H1 (cell line): ENCODE measurements around the gene GUCY1B1. TPM values are rescaled to one million over a fixed set of nuclear protein-coding genes. Genes with fewer than 3 reads are reported as not detected.

ENCODE experiments used
- CTCF ChIA-PET: fragments of 300-600 bp; sonication (Branson Sonifier 250); formaldehyde crosslinking; loops from one replicate; lab custom pipeline; 2021; ENCODE audit not compliant: partially characterized antibody; lab: Charles Lee
- POLR2A ChIA-PET: fragments of 300-600 bp; sonication (Branson Sonifier 250); formaldehyde crosslinking; loops from one replicate; lab custom pipeline; 2021; ENCODE audit warnings: inconsistent platforms; ENCODE audit not compliant: partially characterized antibody; lab: Charles Lee
- DNase-seq, 2 experiments: peaks; one replicate each; pipeline versions ENCODE4 v3.0.0 to v3.0.0-alpha.2; 2010 to 2022; ENCODE audit warnings: low spot score in 2 of 2, low read depth in 1 of 2, mixed read lengths in 1 of 2
- FAIRE-seq: peaks from 2 replicates; lab custom pipeline; 2011; peaks lifted over from hg19 to GRCh38; lab: Jason Lieb, UNC
- H2AFZ ChIP-seq: 2 replicates; pipeline ENCODE4 v1.8.1; 2012; ENCODE audit warnings: low read length, inconsistent platforms
- H2AK5ac ChIP-seq: 2 replicates; pipeline ENCODE4 v1.6.1; 2013; ENCODE audit warnings: low read depth, low read length
- H2BK120ac ChIP-seq: replicated peaks from 2 replicates; pipeline ENCODE3; 2013; ENCODE audit warnings: low read depth, low read length, inconsistent platforms
- H2BK12ac ChIP-seq: 2 replicates; pipeline ENCODE4 v1.6.1; 2013; ENCODE audit warnings: low read depth, low read length
- H2BK15ac ChIP-seq: 2 replicates; pipeline ENCODE4 v1.6.1; 2013; ENCODE audit warnings: low read length
- H2BK20ac ChIP-seq: 2 replicates; pipeline ENCODE4 v1.6.1; 2013; ENCODE audit warnings: low read length
- H2BK5ac ChIP-seq: 2 replicates; pipeline ENCODE4 v1.6.1; 2013; ENCODE audit warnings: low read depth, low read length
- H3K14ac ChIP-seq: 2 replicates; pipeline ENCODE4 v1.6.1; 2013; ENCODE audit warnings: inconsistent platforms; ENCODE audit not compliant: insufficient read length
- H3K18ac ChIP-seq: 2 replicates; pipeline ENCODE4 v1.6.1; 2013; ENCODE audit warnings: low read length; ENCODE audit errors: extremely low read depth
- H3K23ac ChIP-seq: 2 replicates; pipeline ENCODE4 v1.6.1; 2013; ENCODE audit warnings: inconsistent platforms; ENCODE audit not compliant: insufficient read length
- H3K23me2 ChIP-seq: 2 replicates; pipeline ENCODE4 v1.6.1; 2013; ENCODE audit warnings: low read depth, low read length
- H3K27ac ChIP-seq: 2 replicates; pipeline ENCODE4 v1.6.1; 2011; ENCODE audit warnings: low read depth, low read length, inconsistent platforms
- H3K27me3 ChIP-seq, 4 experiments: replicated peaks in 1 of 4; 1 replicate in 1 of 4; 2 replicates in 3 of 4; pipeline versions ENCODE4 v1.6.1 to v1.8.1; 2011 to 2013; ENCODE audit warnings: low read length in 3 of 4, mild to moderate bottlenecking in 3 of 4, inconsistent platforms in 2 of 4, mixed read lengths in 2 of 4, moderate library complexity in 1 of 4; ENCODE audit not compliant: control insufficient read depth in 3 of 4, insufficient read depth in 3 of 4; ENCODE audit errors: extremely low read depth in 1 of 4
- H3K36me3 ChIP-seq, 4 experiments: 2 replicates each; pipeline versions ENCODE4 v1.6.1 to v1.8.1; 2011 to 2013; ENCODE audit warnings: mild to moderate bottlenecking in 4 of 4, low read length in 3 of 4, moderate library complexity in 2 of 4, control low read depth in 1 of 4, inconsistent platforms in 1 of 4; ENCODE audit not compliant: insufficient read depth in 4 of 4, control insufficient read depth in 2 of 4
- H3K4ac ChIP-seq: replicated peaks from 2 replicates; pipeline ENCODE3; 2013; ENCODE audit warnings: low read length, low read depth, mixed read lengths, inconsistent platforms; ENCODE audit not compliant: insufficient read length
- H3K4me1 ChIP-seq, 4 experiments: replicated peaks in 1 of 4; 1 replicate in 1 of 4; 2 replicates in 3 of 4; pipeline versions ENCODE4 v1.6.1 to v1.8.1; 2011 to 2013; ENCODE audit warnings: low read length in 3 of 4, inconsistent platforms in 2 of 4, mixed read lengths in 1 of 4; ENCODE audit not compliant: insufficient read depth in 4 of 4, control insufficient read depth in 3 of 4
- H3K4me2 ChIP-seq, 2 experiments: 2 replicates each; pipeline versions ENCODE4 v1.6.1 to v1.8.1; 2011 to 2013; ENCODE audit warnings: low read depth in 2 of 2, low read length in 2 of 2, control low read depth in 1 of 2, inconsistent platforms in 1 of 2, mild to moderate bottlenecking in 1 of 2; ENCODE audit not compliant: insufficient read depth in 1 of 2
- H3K4me3 ChIP-seq, 4 experiments: fragments of 200-600, 300-600 bp in 1 of 4; sonication (generic), shearing (Covaris generic), sonication (Bioruptor Twin) in 1 of 4; 2 replicates each; pipeline versions ENCODE4 v1.5.1 to v1.8.1; 2011 to 2016; ENCODE audit warnings: low read length in 4 of 4, low read depth in 3 of 4, control low read depth in 2 of 4, inconsistent platforms in 2 of 4, mild to moderate bottlenecking in 2 of 4, mixed read lengths in 1 of 4, moderate library complexity in 1 of 4; ENCODE audit not compliant: insufficient read depth in 2 of 4; ENCODE audit errors: extremely low read depth in 1 of 4
- H3K56ac ChIP-seq: replicated peaks from 2 replicates; pipeline ENCODE3; 2013; ENCODE audit warnings: low read depth, mild to moderate bottlenecking, mixed read lengths, low read length, inconsistent platforms; ENCODE audit not compliant: insufficient read length
- H3K79me1 ChIP-seq: 2 replicates; pipeline ENCODE4 v1.6.1; 2013; ENCODE audit warnings: low read depth, low read length, control low read depth
- H3K79me2 ChIP-seq, 2 experiments: 2 replicates each; pipeline versions ENCODE4 v1.6.1 to v1.8.1; 2012 to 2013; ENCODE audit warnings: low read length in 2 of 2, mild to moderate bottlenecking in 2 of 2, inconsistent platforms in 1 of 2; ENCODE audit not compliant: insufficient read depth in 2 of 2, control insufficient read depth in 1 of 2
- H3K9ac ChIP-seq, 4 experiments: replicated peaks in 1 of 4; 1 replicate in 1 of 4; 2 replicates in 3 of 4; pipeline versions ENCODE4 v1.6.1 to v1.8.1; 2011 to 2013; ENCODE audit warnings: low read depth in 3 of 4, low read length in 3 of 4, control low read depth in 2 of 4, mild to moderate bottlenecking in 2 of 4, moderate library complexity in 2 of 4, inconsistent platforms in 1 of 4; ENCODE audit errors: extremely low read depth in 1 of 4
- H3K9me3 ChIP-seq, 2 experiments: 2 replicates each; pipeline versions ENCODE4 v1.6.1 to v1.8.1; 2012 to 2013; ENCODE audit warnings: mild to moderate bottlenecking in 2 of 2, moderate library complexity in 2 of 2, control low read depth in 1 of 2, inconsistent platforms in 1 of 2, low read depth in 1 of 2, low read length in 1 of 2, mixed read lengths in 1 of 2; ENCODE audit not compliant: insufficient read depth in 2 of 2
- H4K20me1 ChIP-seq, 2 experiments: replicated peaks in 1 of 2; 2 replicates each; pipeline versions ENCODE3 to v1.8.1; 2011 to 2013; ENCODE audit warnings: inconsistent platforms in 2 of 2, low read length in 2 of 2, mild to moderate bottlenecking in 1 of 2; ENCODE audit not compliant: insufficient read depth in 2 of 2, control insufficient read depth in 1 of 2
- H4K5ac ChIP-seq: 2 replicates; pipeline ENCODE4 v1.6.1; 2013; ENCODE audit warnings: low read length, low read depth, mixed read lengths, inconsistent platforms; ENCODE audit not compliant: insufficient read length
- H4K8ac ChIP-seq: 2 replicates; pipeline ENCODE4 v1.8.0; 2013; ENCODE audit warnings: mild to moderate bottlenecking, moderate library complexity, low read length, inconsistent platforms; ENCODE audit not compliant: insufficient read depth; ENCODE audit errors: extremely low read depth
- H4K91ac ChIP-seq: replicated peaks from 2 replicates; pipeline ENCODE3; 2013; ENCODE audit warnings: low read length, mixed read lengths, inconsistent platforms; ENCODE audit not compliant: insufficient read length
- FOSL1 ChIP-seq: IDR thresholded peaks from 2 replicates; pipeline ENCODE4 v1.6.1; 2011; ENCODE audit warnings: mild to moderate bottlenecking, low read depth, low read length, moderate library complexity; ENCODE audit not compliant: insufficient read depth
- HDAC6 ChIP-seq: IDR thresholded peaks from one replicate; pipeline ENCODE4 v1.7.1; 2012; ENCODE audit warnings: low read depth, mild to moderate bottlenecking, inconsistent platforms, low read length, moderate library complexity
- KDM1A ChIP-seq: fragments of 200-600, 300-600 bp; sonication (generic); IDR thresholded peaks from 2 replicates; pipeline ENCODE4 v1.7.1; 2016; ENCODE audit warnings: mild to moderate bottlenecking, low read length, borderline replicate concordance
- RBBP5 ChIP-seq: IDR thresholded peaks from 2 replicates; pipeline ENCODE4 v1.7.1; 2012; ENCODE audit warnings: low read depth, mild to moderate bottlenecking, inconsistent platforms, low read length, moderate library complexity, borderline replicate concordance
- WGBS, 2 experiments: shearing (Covaris generic) in 1 of 2; methylation state at CpG; one replicate each; pipeline versions ENCODE4 v1.1.6 to v1.1.7; 2013 to 2015; ENCODE audit warnings: low lambda C conversion rate in 2 of 2, mixed read lengths in 2 of 2, inconsistent platforms in 1 of 2, low coverage in 1 of 2, missing lambda C conversion rate in 1 of 2; ENCODE audit not compliant: insufficient replicate concordance in 2 of 2, insufficient coverage in 1 of 2, insufficient read length in 1 of 2; ENCODE audit errors: extremely low coverage in 1 of 2, missing lambda C conversion rate in 1 of 2; 5-methylcytosine and 5-hydroxymethylcytosine counted together
- polyA plus RNA-seq, 7 experiments: library from polyadenylated mRNA; depleted of rRNA in 3 of 7; stranded (reverse) in 5 of 7; unstranded in 2 of 7; fragments of >200 nt in 5 of 7; fragments of 200-250 nt in 2 of 7; gene quantifications; 1 replicate in 5 of 7; 2 replicates in 1 of 7; 4 replicates in 1 of 7; pipeline versions ENCODE4 v1.2.1 to v1.2.3, GENCODE V29; 2011 to 2013; ENCODE audit warnings: missing spikeins in 2 of 7, mixed read lengths in 2 of 7
- total RNA-seq: library from RNA; stranded (reverse); fragmentation: NEBNext Ultra II Directional; extraction: Animal tissue kit (Norgen Biotek cat#: 25700); gene quantifications from 2 replicates; pipeline ENCODE4 v1.2.1, GENCODE V29; 2021
- TF ChIP-seq, protein P1 (sequence below): IDR thresholded peaks from 2 replicates; pipeline ENCODE4 v1.6.1; 2011; ENCODE audit warnings: low read length, improper control_type of control experiment

Gene GUCY1B1
- total and polyA plus RNA-seq, 2 of the 8 experiments (the other 6 are each of a cell fraction or from before 2014, with no cell fraction given): 1.5 to 2.9 TPM

DNA sequence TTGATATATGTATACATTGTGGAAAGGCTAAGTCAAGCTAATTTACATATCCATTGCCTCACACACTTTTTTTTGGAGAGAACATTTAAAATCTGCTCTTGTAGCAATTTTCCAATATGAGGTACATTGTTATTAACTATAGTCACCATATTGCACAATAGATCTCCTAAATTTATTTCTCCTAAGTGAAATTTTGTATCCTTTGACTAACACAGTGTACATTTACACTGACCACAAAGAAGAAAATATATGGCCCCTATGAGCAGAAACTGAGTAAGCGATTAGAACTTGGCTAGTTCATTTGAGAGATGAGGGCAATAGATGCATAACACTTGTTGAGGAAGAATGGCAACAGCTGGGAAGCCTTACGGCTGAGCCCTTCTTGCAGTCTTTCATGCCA is 20.3 kb upstream of the GUCY1B1 start:
- H4K20me1 ChIP-seq: no peaks in the 10 kb centered on the region
- no peak overlapping the region for H4K91ac ChIP-seq
- no peaks in the 10 kb centered on the region for H3K27me3 ChIP-seq
- no peak overlapping the region for H2BK20ac ChIP-seq
- FAIRE-seq (no peak), DNase-seq (no peak)
- H3K4ac ChIP-seq: no peak overlapping the region
- no peak overlapping the region for H3K18ac ChIP-seq
- ChIA-PET CTCF (no interaction called here), POLR2A (no interaction called here)
- H3K14ac ChIP-seq: no peak overlapping the region
- no peaks in the 10 kb centered on the region for H3K79me1 ChIP-seq
- no peak overlapping the region for H2BK12ac ChIP-seq
- H2AFZ ChIP-seq: no peak overlapping the region
- no peaks in the 10 kb centered on the region for H3K23me2 ChIP-seq
- H3K4me3 ChIP-seq: no peak overlapping the region
- H2AK5ac ChIP-seq: no peak overlapping the region
- no peak overlapping the region for H4K5ac ChIP-seq
- H3K9me3 ChIP-seq: no peaks in the 10 kb centered on the region
- no peak overlapping the region for H2BK120ac ChIP-seq
- no peaks in the 10 kb centered on the region for H3K36me3 ChIP-seq
- H3K4me1 ChIP-seq: no peaks in the 10 kb centered on the region
- H4K8ac ChIP-seq: no peak overlapping the region
- H2BK5ac ChIP-seq: no peak overlapping the region
- H2BK15ac ChIP-seq: no peak overlapping the region
- H3K4me2 ChIP-seq: no peak overlapping the region
- 93% methylated on average over 2 of the region's 2 CpGs; no CpG with 5 or more reads in 1 of the 2 experiments for WGBS, 2 experiments
- no peak overlapping the region for H3K27ac ChIP-seq
- no peaks in the 10 kb centered on the region for H3K79me2 ChIP-seq
- H3K23ac ChIP-seq: no peak overlapping the region
- H3K9ac ChIP-seq: no peak overlapping the region
- H3K56ac ChIP-seq: no peak overlapping the region
- TF ChIP-seq KDM1A: no peak
- TF ChIP-seq FOSL1: no peak
- TF ChIP-seq, protein P1, sequence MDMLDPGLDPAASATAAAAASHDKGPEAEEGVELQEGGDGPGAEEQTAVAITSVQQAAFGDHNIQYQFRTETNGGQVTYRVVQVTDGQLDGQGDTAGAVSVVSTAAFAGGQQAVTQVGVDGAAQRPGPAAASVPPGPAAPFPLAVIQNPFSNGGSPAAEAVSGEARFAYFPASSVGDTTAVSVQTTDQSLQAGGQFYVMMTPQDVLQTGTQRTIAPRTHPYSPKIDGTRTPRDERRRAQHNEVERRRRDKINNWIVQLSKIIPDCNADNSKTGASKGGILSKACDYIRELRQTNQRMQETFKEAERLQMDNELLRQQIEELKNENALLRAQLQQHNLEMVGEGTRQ: no peak
- no peak for TF ChIP-seq RBBP5
- no peak for TF ChIP-seq HDAC6
